Measurements from ENCODE around the gene FBRSL1. TPM values are rescaled to one million over a fixed set of nuclear protein-coding genes. Genes with fewer than 3 reads are reported as not detected.

The FBRSL1 gene
- total RNA-seq, 4 donors from 2014 or later, result 5.9 to 34.3 (median 23.4) TPM

GRCh38 chr12:132510746-132511477 lies 21.0 kb downstream of the FBRSL1 start:
- peaks cover 29 to 47% (median 37%) of the 10 kb centered on the region in 3 donors for H3K4me1 ChIP-seq
- H3K36me3 ChIP-seq, result peaks cover 0 to 51% (median 9%) of the 10 kb centered on the region in 3 donors
- WGBS, 2 donors, result 94% methylated on average over 14 of the region's 25 CpGs; no CpG with 5 or more reads in 1 of the 2 donors
- TF ChIP-seq POLR2A (IDR thresholded peaks at IDR 0.05) (no peak), CTCF (IDR thresholded peaks at IDR 0.05) (no peak)
- no peak for DNase-seq
- H3K9me3 ChIP-seq, result no peaks in the 10 kb centered on the region
- H3K27me3 ChIP-seq, result no peaks in the 10 kb centered on the region
- no peak overlapping the region for H3K4me3 ChIP-seq
- no peak overlapping the region for H3K27ac ChIP-seq
- intact Hi-C loops (cut with DNase I), result no loop called here

GRCh38 chr12:132511516-132512196 lies 21.7 kb downstream of the FBRSL1 start:
- Histone ChIP-seq H3K4me1 (peaks cover 21 to 40% (median 29%) of the 10 kb centered on the region in 3 donors), H3K4me3 (no peak overlapping the region), H3K27me3 (no peaks in the 10 kb centered on the region), H3K27ac (no peak overlapping the region), H3K36me3 (peaks cover 0 to 55% (median 9%) of the 10 kb centered on the region in 3 donors), H3K9me3 (no peaks in the 10 kb centered on the region)
- TF ChIP-seq POLR2A (IDR thresholded peaks at IDR 0.05) (no peak), CTCF (IDR thresholded peaks at IDR 0.05) (no peak)
- DNase-seq, result no peak
- 40 to 69% methylated on average over 2 to 7 of the region's 19 CpGs for WGBS, 2 donors
- intact Hi-C loops (cut with DNase I), result no loop called here

GRCh38 chr12:132512197-132513069 lies 22.5 kb downstream of the FBRSL1 start:
- H3K9me3 ChIP-seq, result no peaks in the 10 kb centered on the region
- H3K36me3 ChIP-seq, result peaks cover 0 to 62% (median 9%) of the 10 kb centered on the region in 3 donors
- H3K27ac ChIP-seq, result peak overlapping the region in 1 of 4 donors; percentile 9
- peaks cover 15 to 32% (median 22%) of the 10 kb centered on the region in 3 donors for H3K4me1 ChIP-seq
- DNase-seq, result no peak
- H3K4me3 ChIP-seq, result no peak overlapping the region
- 66% methylated on average over 12 of the region's 28 CpGs; no CpG with 5 or more reads in 1 of the 2 donors for WGBS, 2 donors
- H3K27me3 ChIP-seq, result no peaks in the 10 kb centered on the region
- TF ChIP-seq POLR2A (IDR thresholded peaks at IDR 0.05), result no peak
- TF ChIP-seq CTCF (IDR thresholded peaks at IDR 0.05), result no peak
- intact Hi-C loops (cut with DNase I), result no loop called here

GRCh38 chr12:132513070-132513398 lies 23.1 kb downstream of the FBRSL1 start:
- intact Hi-C loops (cut with DNase I), result no loop called here
- 45% methylated on average over 3 of the region's 4 CpGs; no CpG with 5 or more reads in 1 of the 2 donors for WGBS, 2 donors
- TF ChIP-seq CTCF (IDR thresholded peaks at IDR 0.05) (no peak), POLR2A (IDR thresholded peaks at IDR 0.05) (no peak)
- no peaks in the 10 kb centered on the region for H3K9me3 ChIP-seq
- no peak overlapping the region for H3K4me3 ChIP-seq
- peaks cover 11 to 28% (median 22%) of the 10 kb centered on the region in 3 donors for H3K4me1 ChIP-seq
- DNase-seq, result no peak
- no peaks in the 10 kb centered on the region for H3K27me3 ChIP-seq
- peaks cover 0 to 63% (median 9%) of the 10 kb centered on the region in 3 donors for H3K36me3 ChIP-seq
- H3K27ac ChIP-seq, result peak overlapping the region in 1 of 4 donors; percentile 9
